Measurements from ENCODE around the gene KCNH2.

The KCNH2 gene

GRCh38 chr7:150962290-150962552 lies 15.9 kb downstream of the KCNH2 start:
- CTCF ChIA-PET, result interaction anchor here (0.5 to 11.1 kb wide), 22 partner anchors 8 to 444 kb away, joined by 3 to 124 read pairs (median 4); partner anchors contain the start of gene NOS3
- POLR2A ChIA-PET, result no interaction called here
- TF ChIP-seq, protein P1, sequence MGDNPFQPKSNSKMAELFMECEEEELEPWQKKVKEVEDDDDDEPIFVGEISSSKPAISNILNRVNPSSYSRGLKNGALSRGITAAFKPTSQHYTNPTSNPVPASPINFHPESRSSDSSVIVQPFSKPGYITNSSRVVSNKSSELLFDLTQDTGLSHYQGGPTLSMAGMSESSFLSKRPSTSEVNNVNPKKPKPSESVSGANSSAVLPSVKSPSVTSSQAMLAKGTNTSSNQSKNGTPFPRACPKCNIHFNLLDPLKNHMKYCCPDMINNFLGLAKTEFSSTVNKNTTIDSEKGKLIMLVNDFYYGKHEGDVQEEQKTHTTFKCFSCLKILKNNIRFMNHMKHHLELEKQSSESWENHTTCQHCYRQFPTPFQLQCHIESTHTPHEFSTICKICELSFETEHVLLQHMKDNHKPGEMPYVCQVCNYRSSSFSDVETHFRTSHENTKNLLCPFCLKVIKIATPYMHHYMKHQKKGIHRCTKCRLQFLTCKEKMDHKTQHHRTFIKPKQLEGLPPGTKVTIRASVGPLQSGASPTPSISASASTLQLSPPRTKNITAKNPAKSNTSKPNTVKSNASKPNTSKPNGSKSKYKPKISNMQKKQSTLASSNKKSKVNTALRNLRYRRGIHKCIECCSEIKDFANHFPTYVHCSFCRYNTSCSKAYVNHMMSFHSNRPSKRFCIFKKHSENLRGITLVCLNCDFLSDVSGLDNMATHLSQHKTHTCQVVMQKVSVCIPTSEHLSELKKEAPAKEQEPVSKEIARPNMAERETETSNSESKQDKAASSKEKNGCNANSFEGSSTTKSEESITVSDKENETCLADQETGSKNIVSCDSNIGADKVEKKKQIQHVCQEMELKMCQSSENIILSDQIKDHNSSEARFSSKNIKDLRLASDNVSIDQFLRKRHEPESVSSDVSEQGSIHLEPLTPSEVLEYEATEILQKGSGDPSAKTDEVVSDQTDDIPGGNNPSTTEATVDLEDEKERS (tag by site-specific recombination; IDR thresholded peaks at IDR 0.05), result no peak
- TF ChIP-seq ZNF670 (tag by site-specific recombination; IDR thresholded peaks at IDR 0.05; ENCODE audit: low read depth), result no peak
- Histone ChIP-seq H3K27ac (ENCODE audit: extremely low read depth, low read depth, low read length) (no peak overlapping the region), H3K36me3 (ENCODE audit: control insufficient read depth in 2 of 2, insufficient read depth in 1 of 2, low read length in 2 of 2) (no peaks in the 10 kb centered on the region), H3K4me1 (ENCODE audit: control insufficient read depth, insufficient read depth, low read length) (no peaks in the 10 kb centered on the region), H3K9me3 (ENCODE audit: control insufficient read depth, insufficient read depth, low read depth, low read length) (no peaks in the 10 kb centered on the region), H3K4me3 (ENCODE audit: low read depth, low read length) (no peak overlapping the region)

- H3K9me3 ChIP-seq (ENCODE audit: control insufficient read depth, insufficient read depth, low read depth, low read length), result no peaks in the 10 kb centered on the region
- no peak overlapping the region for H3K4me3 ChIP-seq (ENCODE audit: low read depth, low read length)
- ChIA-PET CTCF (interaction anchor here (0.5 to 11.1 kb wide), 15 partner anchors 8 to 445 kb away, joined by 3 to 124 read pairs (median 4); no protein-coding TSS in a partner anchor), POLR2A (no interaction called here)
- no peaks in the 10 kb centered on the region for H3K36me3 ChIP-seq (ENCODE audit: control insufficient read depth in 2 of 2, insufficient read depth in 1 of 2, low read length in 2 of 2)
- TF ChIP-seq ZNF19 (tag by site-specific recombination; IDR thresholded peaks at IDR 0.05; ENCODE audit: low read depth) (no peak), PATZ1 (tag by site-specific recombination; IDR thresholded peaks at IDR 0.05) (no peak), ZNF138 (tag by site-specific recombination; IDR thresholded peaks at IDR 0.05; ENCODE audit: borderline replicate concordance) (no peak), ZBTB17 (tag by site-specific recombination; IDR thresholded peaks at IDR 0.05) (no peak), EGR2 (tag by site-specific recombination; IDR thresholded peaks at IDR 0.05; ENCODE audit: low read depth) (no peak), ZNF701 (tag by site-specific recombination; IDR thresholded peaks at IDR 0.05) (no peak), ZNF266 (tag by site-specific recombination; IDR thresholded peaks at IDR 0.05; ENCODE audit: low read depth) (no peak)
- no peak overlapping the region for H3K27ac ChIP-seq (ENCODE audit: extremely low read depth, low read depth, low read length)
- no peaks in the 10 kb centered on the region for H3K4me1 ChIP-seq (ENCODE audit: control insufficient read depth, insufficient read depth, low read length)
These were observed 16.4 kb downstream of the KCNH2 start for GRCh38 chr7:150961510-150962289.

DNA sequence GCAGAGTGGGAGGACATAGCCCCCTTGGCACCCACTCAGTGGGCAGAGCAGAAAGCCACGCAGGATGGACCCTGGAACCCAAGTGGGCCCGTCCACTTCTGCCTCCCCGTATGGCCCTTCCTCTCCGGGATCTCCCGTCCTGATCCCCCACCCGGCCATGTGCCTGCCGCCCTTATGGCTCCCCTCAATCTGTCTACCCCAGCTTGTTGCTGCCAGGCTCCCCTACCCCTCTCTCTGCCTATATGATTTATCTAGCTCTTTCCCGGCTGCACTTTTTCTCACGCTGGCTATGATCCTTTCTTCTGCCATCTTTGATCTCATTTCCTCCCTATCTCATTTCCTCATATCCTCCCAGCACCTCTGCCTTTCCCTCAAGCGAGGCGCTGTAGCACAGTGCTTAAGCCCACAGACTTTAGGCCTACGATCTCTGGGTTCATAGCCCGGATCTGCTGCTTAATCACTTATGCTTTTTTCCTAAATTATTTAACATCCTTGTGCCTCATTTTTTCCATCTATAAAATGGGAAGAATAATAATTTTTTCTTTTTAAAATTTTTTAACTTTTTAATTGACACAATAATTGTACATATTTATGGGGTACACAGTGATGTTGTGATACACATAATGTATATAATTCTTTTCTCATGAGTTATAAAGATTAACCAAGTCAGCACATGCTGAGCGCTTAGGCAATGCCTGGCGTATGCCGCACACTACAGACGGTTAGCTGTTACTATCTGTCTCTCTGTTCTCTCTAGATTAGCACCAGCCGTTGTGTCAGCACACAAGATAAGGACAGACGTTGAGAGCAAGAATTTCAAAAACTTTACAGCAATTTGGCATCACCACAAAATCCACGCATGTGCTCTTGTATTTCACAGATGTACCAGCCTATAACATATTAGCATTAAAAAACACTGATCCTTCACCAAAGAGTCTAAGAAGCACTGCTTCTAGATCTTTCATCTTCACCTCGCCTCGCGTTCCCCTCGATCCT lies 18.1 kb downstream of the KCNH2 start:
- no peaks in the 10 kb centered on the region for H3K4me1 ChIP-seq (ENCODE audit: control insufficient read depth, insufficient read depth, low read length)

More for the DNA sequence above, 18.1 kb downstream of the KCNH2 start:
- H3K4me3 ChIP-seq (ENCODE audit: low read depth, low read length), result no peak overlapping the region
- H3K27ac ChIP-seq (ENCODE audit: extremely low read depth, low read depth, low read length), result no peak overlapping the region
- H3K36me3 ChIP-seq (ENCODE audit: control insufficient read depth in 2 of 2, insufficient read depth in 1 of 2, low read length in 2 of 2), result no peaks in the 10 kb centered on the region
- no peaks in the 10 kb centered on the region for H3K9me3 ChIP-seq (ENCODE audit: control insufficient read depth, insufficient read depth, low read depth, low read length)
- CTCF ChIA-PET, result interaction anchor here (0.6 to 11.1 kb wide), 6 partner anchors 9 to 217 kb away, joined by 3 to 124 read pairs (median 4); partner anchors contain the start of gene GBX1
- no peak for TF ChIP-seq ZBTB10 (tag by site-specific recombination; IDR thresholded peaks at IDR 0.05)
- POLR2A ChIA-PET, result no interaction called here

All from HEK293 (cell line).